Measurements from ENCODE around the gene P2RY12. TPM values are rescaled to one million over a fixed set of nuclear protein-coding genes. Genes with fewer than 3 reads are reported as not detected.
A peak's percentile ranks its signal among the peaks of the same experiment; 100 is the strongest.

The P2RY12 gene
- total RNA-seq, 3 donors from 2014 or later, result 0.32 to 3.4 (median 1.0) TPM

GRCh38 chr3:151383956-151384355 lies 597 bp downstream of the P2RY12 start:
- no peak overlapping the region for H3K4me3 ChIP-seq
- TF ChIP-seq CTCF (IDR thresholded peaks at IDR 0.05), result no peak
- ATAC-seq (no peak), DNase-seq (no peak)
- intact Hi-C loops (cut with DNase I, micrococcal nuclease), result no loop called here
- H3K36me3 ChIP-seq (ENCODE audit: low read depth), result no peaks in the 10 kb centered on the region
- no peaks in the 10 kb centered on the region for H3K9me3 ChIP-seq
- H3K4me1 ChIP-seq (ENCODE audit: low read depth), result peaks cover 10% of the 10 kb centered on the region

DNA sequence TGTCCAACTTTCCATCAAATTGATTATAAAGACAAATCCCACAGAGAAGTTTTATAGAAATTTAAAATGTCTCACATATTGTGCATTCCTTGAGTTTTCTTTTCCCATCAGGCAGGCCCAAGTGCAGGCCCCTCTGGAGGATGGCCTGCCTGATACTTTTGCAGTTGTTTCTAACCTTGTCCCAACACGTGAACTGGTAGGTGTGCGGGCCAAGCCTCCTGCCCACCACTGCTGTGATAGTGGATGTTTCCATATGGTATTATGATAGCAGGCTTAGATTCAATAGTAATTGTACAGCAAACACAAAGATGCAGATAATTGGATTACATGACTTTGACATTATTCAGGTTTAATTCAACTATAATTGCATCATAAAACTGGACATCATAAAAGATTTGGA lies 1.4 kb downstream of the P2RY12 start:
- intact Hi-C loops (cut with DNase I, micrococcal nuclease), result no loop called here
- H3K36me3 ChIP-seq (ENCODE audit: low read depth), result no peaks in the 10 kb centered on the region
- H3K4me3 ChIP-seq, result no peak overlapping the region
- H3K4me1 ChIP-seq (ENCODE audit: low read depth), result peaks cover 10% of the 10 kb centered on the region
- no peak for TF ChIP-seq CTCF (IDR thresholded peaks at IDR 0.05)
- peak; percentile 25 for ATAC-seq
- peak in 1 of 3 donors; percentile 26 for DNase-seq
- H3K9me3 ChIP-seq, result no peaks in the 10 kb centered on the region

GRCh38 chr3:151382671-151383070 lies 1.9 kb downstream of the P2RY12 start:
- no peak for TF ChIP-seq CTCF (IDR thresholded peaks at IDR 0.05)
- no peak overlapping the region for H3K4me3 ChIP-seq
- H3K36me3 ChIP-seq (ENCODE audit: low read depth), result no peaks in the 10 kb centered on the region
- DNase-seq (peak in 1 of 3 donors; percentile 15), ATAC-seq (peak; percentile 95)
- intact Hi-C loops (cut with DNase I, micrococcal nuclease), result no loop called here
- peaks cover 10% of the 10 kb centered on the region for H3K4me1 ChIP-seq (ENCODE audit: low read depth)
- H3K9me3 ChIP-seq, result no peaks in the 10 kb centered on the region

DNA sequence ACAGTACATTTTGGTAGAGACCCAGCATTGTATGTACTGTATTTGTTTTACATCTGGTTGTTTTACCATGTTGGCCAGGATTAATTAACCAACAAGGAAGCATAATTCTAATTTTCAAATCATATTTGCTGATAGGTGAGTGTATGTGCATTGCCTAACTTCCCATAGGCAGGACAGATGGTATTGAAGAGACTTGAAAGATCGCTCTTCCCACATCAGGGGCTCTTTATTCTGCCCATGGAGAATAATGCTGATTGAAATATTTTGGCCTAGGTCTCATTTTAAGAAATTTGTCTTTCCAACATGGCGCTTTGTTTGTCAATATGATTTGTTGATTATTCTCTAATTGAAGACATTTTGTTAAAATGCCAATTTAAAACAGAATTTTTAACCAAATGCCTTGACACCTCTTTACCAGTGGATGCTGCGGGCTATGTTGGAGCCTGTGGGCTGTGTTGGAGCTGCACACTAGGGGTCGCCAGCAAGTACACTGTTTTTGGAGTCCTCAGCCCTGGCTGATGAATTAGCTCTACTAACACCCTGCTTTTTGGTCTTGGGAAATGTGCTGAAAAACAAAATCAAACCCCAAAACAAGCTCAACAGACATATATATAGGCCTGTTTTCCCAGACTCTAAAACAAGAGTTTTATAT lies 5.3 kb downstream of the P2RY12 start:
- intact Hi-C loops (cut with DNase I, micrococcal nuclease), result no loop called here
- DNase-seq (peak in 2 of 3 donors; percentile 27 to 30), ATAC-seq (peak; percentile 42)
- Histone ChIP-seq H3K36me3 (ENCODE audit: low read depth) (no peaks in the 10 kb centered on the region), H3K4me1 (ENCODE audit: low read depth) (peaks cover 7% of the 10 kb centered on the region), H3K9me3 (no peaks in the 10 kb centered on the region), H3K4me3 (no peak overlapping the region)
- no peak for TF ChIP-seq CTCF (IDR thresholded peaks at IDR 0.05)

DNA sequence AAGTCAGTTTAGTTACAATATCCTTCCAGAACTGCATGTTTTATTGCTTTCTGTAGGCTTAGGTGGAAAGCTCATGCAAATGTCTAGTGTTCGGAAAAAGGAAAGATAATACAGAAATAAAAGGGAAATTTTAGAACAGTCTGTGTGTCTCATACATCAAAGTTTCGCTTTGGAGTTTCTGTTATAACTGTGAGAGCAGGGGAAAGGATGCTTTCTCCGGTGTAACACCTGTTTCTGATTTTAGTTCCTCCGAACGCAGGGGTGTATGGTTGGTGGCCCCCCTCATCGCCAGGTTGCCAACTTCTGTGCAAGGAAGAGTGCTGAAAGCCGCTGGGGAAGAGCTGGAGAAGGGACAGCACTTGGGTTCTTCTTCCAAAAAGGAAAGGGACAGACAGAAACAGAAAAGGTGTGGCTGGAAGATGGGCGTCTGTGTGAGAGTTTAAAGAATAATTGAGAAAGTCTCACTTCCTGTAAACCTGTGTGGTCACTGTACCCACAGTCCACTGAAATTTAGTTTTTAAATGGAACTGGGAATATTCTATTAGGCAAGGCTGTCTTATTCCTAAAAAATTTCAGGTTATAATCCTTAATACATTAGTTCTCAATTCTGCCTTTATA lies 6.7 kb downstream of the P2RY12 start:
- intact Hi-C loops (cut with DNase I, micrococcal nuclease), result no loop called here
- no peak for ATAC-seq
- no peak for DNase-seq
- Histone ChIP-seq H3K4me1 (ENCODE audit: low read depth) (peaks cover under 1% of the 10 kb centered on the region), H3K9me3 (no peaks in the 10 kb centered on the region), H3K4me3 (no peak overlapping the region), H3K36me3 (ENCODE audit: low read depth) (no peaks in the 10 kb centered on the region)
- no peak for TF ChIP-seq CTCF (IDR thresholded peaks at IDR 0.05)

All from mucosa of descending colon (tissue), 3 donors.